Measurements from ENCODE around the gene KLHDC4.

GRCh38 chr16:87691686-87692079 is 74.1 kb downstream of the KLHDC4 start:
- TF ChIP-seq, protein P1, sequence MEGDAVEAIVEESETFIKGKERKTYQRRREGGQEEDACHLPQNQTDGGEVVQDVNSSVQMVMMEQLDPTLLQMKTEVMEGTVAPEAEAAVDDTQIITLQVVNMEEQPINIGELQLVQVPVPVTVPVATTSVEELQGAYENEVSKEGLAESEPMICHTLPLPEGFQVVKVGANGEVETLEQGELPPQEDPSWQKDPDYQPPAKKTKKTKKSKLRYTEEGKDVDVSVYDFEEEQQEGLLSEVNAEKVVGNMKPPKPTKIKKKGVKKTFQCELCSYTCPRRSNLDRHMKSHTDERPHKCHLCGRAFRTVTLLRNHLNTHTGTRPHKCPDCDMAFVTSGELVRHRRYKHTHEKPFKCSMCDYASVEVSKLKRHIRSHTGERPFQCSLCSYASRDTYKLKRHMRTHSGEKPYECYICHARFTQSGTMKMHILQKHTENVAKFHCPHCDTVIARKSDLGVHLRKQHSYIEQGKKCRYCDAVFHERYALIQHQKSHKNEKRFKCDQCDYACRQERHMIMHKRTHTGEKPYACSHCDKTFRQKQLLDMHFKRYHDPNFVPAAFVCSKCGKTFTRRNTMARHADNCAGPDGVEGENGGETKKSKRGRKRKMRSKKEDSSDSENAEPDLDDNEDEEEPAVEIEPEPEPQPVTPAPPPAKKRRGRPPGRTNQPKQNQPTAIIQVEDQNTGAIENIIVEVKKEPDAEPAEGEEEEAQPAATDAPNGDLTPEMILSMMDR (IDR thresholded peaks at IDR 0.05; ENCODE audit: poor library complexity) = no peak
- TF ChIP-seq EZH2 (IDR thresholded peaks at IDR 0.05; ENCODE audit: borderline replicate concordance) (no peak), EZH2phosphoT487 (IDR thresholded peaks at IDR 0.05; ENCODE audit: low read depth, severe bottlenecking, unreplicated experiment) (no peak)

All from hepatocyte (in vitro differentiated cells).